CD4-positive, CD25-positive, alpha-beta regulatory T cell (primary cell): ENCODE data around the gene PAXIP1. TPM values are rescaled to one million over a fixed set of nuclear protein-coding genes. Genes with fewer than 3 reads are reported as not detected.

ENCODE experiments used
- ATAC-seq, 2 donors: fragments of 150-1000 bp; cut with Tn5 transposase; one replicate each; pipeline ENCODE4 v1.10.0; 2021; ENCODE audit warnings: low read depth in 2 of 2, moderate number of reproducible peaks in 2 of 2, moderate library complexity in 1 of 2
- DNase-seq, 3 donors: peaks; one replicate each; pipeline versions ENCODE4 v3.0.0 to v3.0.0-alpha.2; 2012 to 2022; ENCODE audit warnings: mixed read lengths in 1 of 3
- H3K27ac ChIP-seq: one replicate; pipeline ENCODE4 v1.7.0; 2013; ENCODE audit warnings: mild to moderate bottlenecking, low read length; ENCODE audit not compliant: insufficient read depth, poor library complexity, severe bottlenecking
- H3K27me3 ChIP-seq: one replicate; pipeline ENCODE4 v1.7.0; 2013; ENCODE audit warnings: low read length; ENCODE audit not compliant: control insufficient read depth, insufficient read depth
- H3K36me3 ChIP-seq: one replicate; pipeline ENCODE4 v1.7.0; 2013; ENCODE audit warnings: mild to moderate bottlenecking, low read length, moderate library complexity; ENCODE audit not compliant: control insufficient read depth, insufficient read depth
- H3K4me1 ChIP-seq: 2 replicates; pipeline ENCODE4 v1.7.0; 2013; ENCODE audit warnings: mild to moderate bottlenecking, low read length; ENCODE audit not compliant: insufficient read depth, control insufficient read depth, poor library complexity, severe bottlenecking
- H3K4me3 ChIP-seq: one replicate; pipeline ENCODE4 v1.7.0; 2013; ENCODE audit warnings: low read depth, mild to moderate bottlenecking, low read length, moderate library complexity
- H3K9me3 ChIP-seq, 2 experiments: 1 replicate in 1 of 2; 2 replicates in 1 of 2; pipeline ENCODE4 v1.7.0; 2013; ENCODE audit warnings: low read length in 2 of 2, mild to moderate bottlenecking in 1 of 2, moderate library complexity in 1 of 2; ENCODE audit not compliant: control insufficient read depth in 2 of 2
- H3K27ac Mint-ChIP-seq, 3 donors: one replicate each; pipeline ENCODE4 v1.8.0; 2020 to 2022; ENCODE audit warnings: mild to moderate bottlenecking in 3 of 3, mixed read lengths in 3 of 3, moderate library complexity in 2 of 3
- H3K27me3 Mint-ChIP-seq: one replicate; pipeline ENCODE4 v1.8.0; 2022; ENCODE audit warnings: mild to moderate bottlenecking, mixed read lengths
- H3K36me3 Mint-ChIP-seq: one replicate; pipeline ENCODE4 v1.8.0; 2020; ENCODE audit warnings: mixed read lengths
- H3K4me1 Mint-ChIP-seq, 4 donors: one replicate each; pipeline ENCODE4 v1.8.0; 2020 to 2022; ENCODE audit warnings: mixed read lengths in 4 of 4, mild to moderate bottlenecking in 1 of 4
- H3K4me3 Mint-ChIP-seq, 4 donors: one replicate each; pipeline ENCODE4 v1.8.0; 2020 to 2022; ENCODE audit warnings: mild to moderate bottlenecking in 4 of 4, mixed read lengths in 4 of 4, moderate library complexity in 3 of 4
- H3K9me3 Mint-ChIP-seq, 7 donors: one replicate each; pipeline ENCODE4 v1.8.0; 2020 to 2022; ENCODE audit warnings: mixed read lengths in 7 of 7, mild to moderate bottlenecking in 3 of 7, moderate library complexity in 2 of 7
- polyA plus RNA-seq, 4 donors: library from polyadenylated mRNA; unstranded; fragments of 300-500 nt; fragmentation: Illumina TruSeq; gene quantifications; one replicate each; pipeline ENCODE4 v1.2.3, GENCODE V29; 2021
- total RNA-seq: library from RNA; stranded (reverse); gene quantifications from one replicate; pipeline ENCODE4 v1.2.3, GENCODE V29; 2022

PAXIP1 gene
- total and polyA plus RNA-seq, 5 donors from 2014 or later = 0.88 to 15.1 (median 2.2) TPM

DNA sequence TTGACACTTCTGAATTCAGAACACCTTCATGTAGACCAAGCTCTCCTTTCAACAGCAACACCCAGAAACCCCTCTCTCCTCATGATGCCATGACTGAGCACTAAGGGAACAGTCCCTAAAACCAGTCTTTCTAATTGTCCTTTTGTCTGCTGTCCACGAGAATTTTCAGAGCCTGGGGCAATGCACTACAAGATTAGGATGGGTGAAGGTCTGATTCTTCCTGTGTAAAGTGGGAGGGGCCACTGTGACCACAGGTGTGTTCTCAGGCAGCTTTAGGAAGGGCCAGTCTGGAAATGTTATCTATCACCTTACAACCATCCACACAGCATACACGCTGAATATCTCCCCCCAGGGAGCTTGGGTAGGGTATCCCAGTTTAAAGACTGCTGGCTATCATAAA lies 7.9 kb downstream of the PAXIP1 start:
- Histone ChIP-seq H3K36me3 (peaks cover 42% of the 10 kb centered on the region), H3K4me3 (no peak overlapping the region), H3K27me3 (no peaks in the 10 kb centered on the region), H3K4me1 (no peaks in the 10 kb centered on the region), H3K9me3 (no peaks in the 10 kb centered on the region), H3K27ac (no peak overlapping the region)
- Mint-ChIP-seq H3K27me3 (no peaks in the 10 kb centered on the region), H3K27ac (peak overlapping the region in 1 of 3 donors; percentile 65), H3K36me3 (peaks cover 41% of the 10 kb centered on the region), H3K4me1 (peaks cover 0 to 14% (median 9%) of the 10 kb centered on the region in 4 donors), H3K4me3 (no peak overlapping the region), H3K9me3 (no peaks in the 10 kb centered on the region)
- DNase-seq = no peak
- no peak for ATAC-seq

DNA sequence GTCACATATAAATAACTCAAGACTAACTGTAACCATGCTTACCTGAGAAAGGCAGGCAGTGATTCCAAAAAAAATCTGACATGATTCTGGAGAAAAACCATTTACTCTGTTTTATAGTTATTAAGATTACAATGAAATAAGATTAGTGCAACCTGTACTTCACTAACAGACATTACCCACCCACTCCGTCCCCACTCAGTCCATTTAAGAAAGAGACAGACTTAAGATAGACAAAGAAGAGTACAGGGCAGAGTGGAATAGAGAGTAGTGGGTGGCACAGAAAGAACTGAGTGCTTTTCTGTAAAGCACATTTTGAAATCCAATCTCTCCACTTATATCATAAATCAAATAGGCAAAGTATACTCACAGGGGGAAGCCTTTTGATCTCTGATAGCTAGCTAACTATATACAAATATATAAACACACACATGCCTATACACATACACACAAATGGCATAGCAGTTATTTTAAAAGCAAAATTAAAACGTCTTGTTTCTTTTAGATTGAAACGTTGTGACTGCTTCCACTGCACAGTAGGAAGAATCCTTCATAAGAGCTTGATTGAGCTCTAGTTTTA lies 11.9 kb downstream of the PAXIP1 start:
- Mint-ChIP-seq H3K4me1 (peaks cover 0 to 16% (median 10%) of the 10 kb centered on the region in 4 donors), H3K27ac (peak overlapping the region in 2 of 3 donors; percentile 10 to 60), H3K9me3 (no peaks in the 10 kb centered on the region), H3K36me3 (peaks cover 39% of the 10 kb centered on the region), H3K27me3 (no peaks in the 10 kb centered on the region), H3K4me3 (no peak overlapping the region)
- H3K4me1 ChIP-seq = no peaks in the 10 kb centered on the region
- H3K36me3 ChIP-seq = peaks cover 25% of the 10 kb centered on the region
- H3K9me3 ChIP-seq = no peaks in the 10 kb centered on the region
- DNase-seq (no peak), ATAC-seq (no peak)
- H3K27me3 ChIP-seq = no peaks in the 10 kb centered on the region
- no peak overlapping the region for H3K27ac ChIP-seq
- no peak overlapping the region for H3K4me3 ChIP-seq

DNA sequence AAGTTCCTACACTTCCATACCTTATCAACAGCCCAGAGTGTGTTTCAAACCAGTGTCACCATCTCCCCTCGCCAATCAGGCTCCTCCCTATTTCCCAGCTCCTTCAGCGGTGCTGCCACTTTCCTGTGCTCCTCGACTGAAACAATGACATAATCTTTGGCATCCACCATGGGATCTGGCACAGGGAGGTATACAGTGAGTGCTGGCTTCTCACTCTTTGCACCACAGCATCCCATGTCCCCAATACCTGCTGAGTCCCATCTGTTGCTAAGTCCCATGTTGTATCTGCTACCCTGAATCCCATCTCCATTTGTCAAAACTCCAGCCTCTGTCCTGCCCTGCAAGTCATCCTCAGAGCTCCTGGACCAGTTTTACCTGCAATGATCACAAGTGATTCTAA lies 15.4 kb downstream of the PAXIP1 start:
- H3K4me3 Mint-ChIP-seq = no peak overlapping the region
- H3K4me1 Mint-ChIP-seq = peaks cover 0 to 15% (median 5%) of the 10 kb centered on the region in 4 donors
- no peaks in the 10 kb centered on the region for H3K4me1 ChIP-seq
- ATAC-seq (no peak), DNase-seq (no peak)
- peaks cover 23% of the 10 kb centered on the region for H3K36me3 Mint-ChIP-seq
- H3K27me3 ChIP-seq = no peaks in the 10 kb centered on the region
- peak overlapping the region in 1 of 3 donors; percentile 5 for H3K27ac Mint-ChIP-seq
- H3K4me3 ChIP-seq = no peak overlapping the region
- H3K27ac ChIP-seq = no peak overlapping the region
- H3K27me3 Mint-ChIP-seq = no peaks in the 10 kb centered on the region
- H3K9me3 Mint-ChIP-seq = no peaks in the 10 kb centered on the region
- no peaks in the 10 kb centered on the region for H3K9me3 ChIP-seq
- peaks cover 12% of the 10 kb centered on the region for H3K36me3 ChIP-seq

DNA sequence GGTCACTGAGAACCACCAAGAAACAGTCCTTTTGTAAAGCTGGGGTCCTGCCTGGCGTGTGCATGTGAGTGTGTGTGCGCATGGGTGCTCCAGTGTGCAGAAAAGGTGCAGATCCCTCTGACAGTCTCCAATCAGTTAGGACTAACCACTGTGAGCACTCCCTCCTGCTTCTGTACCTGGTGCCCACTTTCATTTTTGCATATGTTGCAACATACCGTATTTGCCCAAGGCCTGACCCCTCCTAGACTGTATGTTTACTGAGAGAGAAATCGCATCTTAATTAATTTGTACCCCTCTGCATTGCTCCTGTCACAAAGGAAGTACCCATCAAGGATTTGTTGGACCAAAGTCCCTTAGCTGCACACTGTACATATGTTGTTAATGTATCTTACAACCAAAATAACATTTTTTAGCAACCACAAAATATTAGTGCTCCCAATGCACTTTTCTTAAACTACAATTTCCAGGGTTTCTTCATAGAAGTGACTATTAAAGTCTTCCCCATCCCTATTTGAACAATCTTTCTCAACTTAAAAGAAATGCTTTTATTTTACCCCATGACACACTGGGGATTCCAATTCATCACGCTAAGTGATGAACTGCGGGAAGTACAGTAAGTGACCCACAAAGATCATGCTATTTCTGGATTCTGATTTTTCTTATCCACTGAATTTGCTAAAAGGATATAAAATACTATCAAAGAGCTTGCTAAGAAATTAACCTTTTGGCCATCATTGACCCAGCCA lies 16.6 kb downstream of the PAXIP1 start:
- no peaks in the 10 kb centered on the region for H3K27me3 ChIP-seq
- peaks cover 17% of the 10 kb centered on the region for H3K36me3 Mint-ChIP-seq
- H3K9me3 Mint-ChIP-seq = no peaks in the 10 kb centered on the region
- no peaks in the 10 kb centered on the region for H3K4me1 ChIP-seq
- peaks cover 0 to 13% (median 5%) of the 10 kb centered on the region in 4 donors for H3K4me1 Mint-ChIP-seq
- H3K36me3 ChIP-seq = peaks cover 14% of the 10 kb centered on the region
- H3K9me3 ChIP-seq = no peaks in the 10 kb centered on the region
- DNase-seq (no peak), ATAC-seq (no peak)
- no peak overlapping the region for H3K27ac ChIP-seq
- H3K27ac Mint-ChIP-seq = no peak overlapping the region
- H3K4me3 Mint-ChIP-seq = no peak overlapping the region
- no peak overlapping the region for H3K4me3 ChIP-seq
- no peaks in the 10 kb centered on the region for H3K27me3 Mint-ChIP-seq

DNA sequence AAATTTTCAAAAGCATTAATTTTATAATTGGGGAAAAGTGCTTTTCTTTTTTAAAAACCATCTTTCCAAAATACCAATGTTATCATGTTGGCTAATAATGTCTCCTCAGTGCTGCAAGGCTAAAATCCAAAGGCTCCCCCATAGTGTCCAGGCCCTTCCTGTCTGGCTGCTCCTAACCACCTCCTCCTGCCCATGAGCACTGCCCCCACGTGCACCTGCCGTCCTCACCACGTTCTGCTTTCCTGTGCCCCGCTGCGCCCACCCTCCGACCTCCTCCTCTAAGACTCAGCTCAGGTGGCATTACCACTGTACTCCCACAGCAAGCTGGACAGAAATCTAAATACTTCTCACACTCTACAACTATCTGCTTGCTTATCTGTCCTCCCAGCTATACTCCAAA lies 17.7 kb downstream of the PAXIP1 start:
- Mint-ChIP-seq H3K4me1 (peaks cover 0 to 13% (median 5%) of the 10 kb centered on the region in 4 donors), H3K4me3 (no peak overlapping the region), H3K27ac (peak overlapping the region in 2 of 3 donors; percentile 3 to 64), H3K27me3 (no peaks in the 10 kb centered on the region), H3K9me3 (no peaks in the 10 kb centered on the region), H3K36me3 (peaks cover 16% of the 10 kb centered on the region)
- H3K36me3 ChIP-seq = peaks cover 14% of the 10 kb centered on the region
- H3K4me1 ChIP-seq = no peaks in the 10 kb centered on the region
- no peaks in the 10 kb centered on the region for H3K9me3 ChIP-seq
- no peaks in the 10 kb centered on the region for H3K27me3 ChIP-seq
- DNase-seq (no peak), ATAC-seq (no peak)
- H3K27ac ChIP-seq = no peak overlapping the region
- no peak overlapping the region for H3K4me3 ChIP-seq

DNA sequence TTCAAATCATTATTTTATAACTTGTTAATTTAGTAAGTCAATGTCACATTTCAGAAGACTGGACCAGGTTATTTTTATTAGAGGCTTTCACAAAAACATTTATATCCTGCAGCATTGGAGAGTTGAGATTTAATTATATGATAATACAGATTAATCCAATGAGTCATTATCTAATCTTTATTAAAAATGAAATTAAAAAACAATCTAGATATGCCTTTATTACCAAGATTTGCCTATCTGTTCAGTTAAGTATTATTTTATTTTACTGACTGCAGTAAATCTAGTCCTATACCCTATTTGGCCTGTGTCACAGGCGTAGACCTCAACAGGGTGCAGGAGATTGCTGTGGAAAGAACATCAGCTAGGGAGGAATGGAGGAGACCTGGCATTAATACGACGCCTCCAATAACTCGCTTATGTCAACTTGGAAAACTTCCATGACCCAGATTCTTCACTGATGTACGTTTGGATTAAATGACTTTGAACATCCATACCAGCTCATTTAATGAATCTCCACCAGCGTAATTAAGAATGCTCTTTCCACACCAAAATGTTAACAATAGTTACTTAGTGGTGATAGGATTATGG lies 18.2 kb downstream of the PAXIP1 start:
- Histone ChIP-seq H3K27ac (no peak overlapping the region), H3K4me1 (no peaks in the 10 kb centered on the region), H3K9me3 (no peaks in the 10 kb centered on the region), H3K36me3 (peaks cover 14% of the 10 kb centered on the region), H3K27me3 (no peaks in the 10 kb centered on the region), H3K4me3 (no peak overlapping the region)
- DNase-seq (no peak), ATAC-seq (no peak)
- H3K4me3 Mint-ChIP-seq = no peak overlapping the region
- no peaks in the 10 kb centered on the region for H3K27me3 Mint-ChIP-seq
- H3K36me3 Mint-ChIP-seq = peaks cover 17% of the 10 kb centered on the region
- H3K4me1 Mint-ChIP-seq = peaks cover 0 to 13% (median 5%) of the 10 kb centered on the region in 4 donors
- H3K27ac Mint-ChIP-seq = peak overlapping the region in 1 of 3 donors; percentile 64
- H3K9me3 Mint-ChIP-seq = no peaks in the 10 kb centered on the region

DNA sequence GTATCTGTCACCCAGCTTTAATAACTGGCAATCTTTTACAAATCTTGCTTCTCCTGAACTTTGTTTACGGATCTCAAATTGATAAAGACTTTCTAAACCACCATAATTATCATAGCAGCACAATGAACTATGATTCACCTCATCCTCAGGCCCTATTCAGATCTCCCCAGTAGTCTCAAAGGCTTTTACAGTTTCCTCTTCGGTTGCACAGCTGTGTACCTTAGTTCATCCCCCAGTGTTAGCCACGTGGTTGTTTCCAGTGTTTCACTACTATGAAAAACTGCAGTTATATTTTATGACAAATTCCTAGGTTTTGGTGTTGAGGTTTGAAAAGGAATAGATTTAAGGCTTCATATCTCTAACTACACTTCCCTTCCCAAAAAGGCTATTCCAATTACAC lies 24.9 kb downstream of the PAXIP1 start:
- Mint-ChIP-seq H3K36me3 (peaks cover 43% of the 10 kb centered on the region), H3K27ac (peak overlapping the region in 1 of 3 donors; percentile 35), H3K4me3 (no peak overlapping the region), H3K4me1 (peaks cover 6 to 16% (median 10%) of the 10 kb centered on the region in 4 donors), H3K9me3 (no peaks in the 10 kb centered on the region), H3K27me3 (no peaks in the 10 kb centered on the region)
- Histone ChIP-seq H3K4me3 (no peak overlapping the region), H3K27me3 (no peaks in the 10 kb centered on the region), H3K4me1 (no peaks in the 10 kb centered on the region), H3K27ac (no peak overlapping the region), H3K36me3 (peaks cover 22% of the 10 kb centered on the region), H3K9me3 (no peaks in the 10 kb centered on the region)
- ATAC-seq (no peak), DNase-seq (no peak)
